IMR-90 (cell line): ENCODE results near the gene BTK. TPM values are rescaled to one million over a fixed set of nuclear protein-coding genes. Genes with fewer than 3 reads are reported as not detected.

Source experiments
- ATAC-seq: fragments of 200-7000 bp; cut with Tn5 transposase; 2 replicates; pipeline ENCODE4 v1.9.1; 2020; ENCODE audit warnings: low read depth, mild to moderate bottlenecking, moderate library complexity
- BruUV-seq: library from RNA; stranded (reverse); fragments of 400-500 nt; replicated peaks from 2 replicates; lab custom pipeline; 2021; lab: Mats Ljungman, UMichigan
- CTCF ChIA-PET: fragments of 300-600 bp; formaldehyde crosslinking; extraction: SDS; loops from one replicate; lab custom pipeline; 2021; ENCODE audit warnings: antibody characterized with exemption; lab: Yijun Ruan, JAX
- POLR2A ChIA-PET: fragments of 300-600 bp; sonication (Branson Sonifier 250); formaldehyde crosslinking; loops from one replicate; lab custom pipeline; 2022; ENCODE audit warnings: antibody characterized with exemption; ENCODE audit not compliant: unreplicated experiment; lab: Charles Lee
- DNase-seq: peaks from one replicate; pipeline ENCODE4 v3.0.0; 2013
- H2AFZ ChIP-seq: replicated peaks from 2 replicates; pipeline ENCODE3; 2013; ENCODE audit warnings: low read length, mild to moderate bottlenecking; ENCODE audit not compliant: poor library complexity
- H2AK5ac ChIP-seq: 2 replicates; pipeline ENCODE4 v1.6.1; 2013; ENCODE audit warnings: low read depth, low read length, inconsistent platforms
- H2AK9ac ChIP-seq: replicated peaks from 2 replicates; pipeline ENCODE3; 2013; ENCODE audit warnings: mild to moderate bottlenecking, low read depth, low read length, moderate library complexity; ENCODE audit not compliant: poor library complexity
- H2BK120ac ChIP-seq: 2 replicates; pipeline ENCODE4 v1.6.1; 2013; ENCODE audit warnings: low read depth, low read length, inconsistent platforms
- H2BK15ac ChIP-seq: 3 replicates; pipeline ENCODE4 v1.6.1; 2013; ENCODE audit warnings: low read depth, low read length, inconsistent platforms
- H2BK20ac ChIP-seq: 2 replicates; pipeline ENCODE4 v1.6.1; 2013; ENCODE audit warnings: low read depth, mild to moderate bottlenecking, inconsistent platforms, low read length, moderate library complexity
- H2BK5ac ChIP-seq: 2 replicates; pipeline ENCODE4 v1.6.1; 2013; ENCODE audit warnings: mild to moderate bottlenecking, low read depth, low read length, inconsistent platforms; ENCODE audit not compliant: poor library complexity, severe bottlenecking
- H3K14ac ChIP-seq: replicated peaks from 2 replicates; pipeline ENCODE4 v1.6.1; 2013; ENCODE audit warnings: low read depth, low read length, inconsistent platforms
- H3K18ac ChIP-seq: 2 replicates; pipeline ENCODE4 v1.6.1; 2013; ENCODE audit warnings: low read depth, low read length, control low read depth
- H3K23ac ChIP-seq: 2 replicates; pipeline ENCODE4 v1.6.1; 2013; ENCODE audit warnings: low read depth, low read length, inconsistent platforms
- H3K27ac ChIP-seq: 2 replicates; pipeline ENCODE4 v1.5.1; 2013; ENCODE audit warnings: mild to moderate bottlenecking, control low read depth, low read length; ENCODE audit not compliant: insufficient read depth
- H3K27me3 ChIP-seq: 2 replicates; pipeline ENCODE4 v1.6.1; 2013; ENCODE audit warnings: low read length; ENCODE audit not compliant: control insufficient read depth, insufficient read depth
- H3K36me3 ChIP-seq: 2 replicates; pipeline ENCODE4 v1.6.1; 2013; ENCODE audit warnings: low read length, mixed read lengths; ENCODE audit not compliant: control insufficient read depth, insufficient read depth
- H3K4ac ChIP-seq: 2 replicates; pipeline ENCODE4 v1.6.1; 2013; ENCODE audit warnings: low read depth, low read length, inconsistent platforms
- H3K4me1 ChIP-seq: 2 replicates; pipeline ENCODE4 v1.6.1; 2013; ENCODE audit warnings: low read length, mixed read lengths; ENCODE audit not compliant: control insufficient read depth, insufficient read depth
- H3K4me2 ChIP-seq: 2 replicates; pipeline ENCODE4 v1.6.1; 2013; ENCODE audit warnings: low read depth, mild to moderate bottlenecking, control low read depth, low read length, moderate library complexity
- H3K4me3 ChIP-seq: 2 replicates; pipeline ENCODE4 v1.5.1; 2013; ENCODE audit warnings: low read depth, mild to moderate bottlenecking, control low read depth, low read length, moderate library complexity; ENCODE audit not compliant: insufficient read depth
- H3K56ac ChIP-seq: 2 replicates; pipeline ENCODE4 v1.6.1; 2013; ENCODE audit warnings: low read length, inconsistent platforms; ENCODE audit not compliant: insufficient read depth; ENCODE audit errors: extremely low read depth
- H3K79me1 ChIP-seq, 2 experiments: 2 replicates each; pipeline ENCODE4 v1.6.1; 2013; ENCODE audit warnings: low read length in 2 of 2, inconsistent platforms in 1 of 2, low read depth in 1 of 2
- H3K9ac ChIP-seq: 2 replicates; pipeline ENCODE4 v1.6.1; 2013; ENCODE audit warnings: low read depth, low read length, control low read depth
- H3K9me1 ChIP-seq: 2 replicates; pipeline ENCODE4 v1.6.1; 2013; ENCODE audit warnings: low read length, inconsistent platforms; ENCODE audit not compliant: insufficient read depth
- H3K9me3 ChIP-seq: 2 replicates; pipeline ENCODE4 v1.6.1; 2013; ENCODE audit warnings: low read length; ENCODE audit not compliant: control insufficient read depth, insufficient read depth
- H4K20me1 ChIP-seq: 2 replicates; pipeline ENCODE4 v1.6.1; 2013; ENCODE audit warnings: low read length, inconsistent platforms; ENCODE audit not compliant: insufficient read depth
- H4K5ac ChIP-seq: 2 replicates; pipeline ENCODE4 v1.6.1; 2013; ENCODE audit warnings: mild to moderate bottlenecking, low read depth, low read length, control low read depth
- H4K8ac ChIP-seq, 2 experiments: 2 replicates each; pipeline ENCODE4 v1.6.1; 2013; ENCODE audit warnings: low read depth in 2 of 2, low read length in 2 of 2, control low read depth in 1 of 2, inconsistent platforms in 1 of 2
- H4K91ac ChIP-seq: 2 replicates; pipeline ENCODE4 v1.6.1; 2013; ENCODE audit warnings: low read depth, low read length, inconsistent platforms; ENCODE audit not compliant: insufficient read depth
- CEBPB ChIP-seq: IDR thresholded peaks from 2 replicates; pipeline ENCODE4 v1.6.1; 2012; ENCODE audit warnings: low read depth, low read length, improper control_type of control experiment
- CTCF ChIP-seq: conservative IDR thresholded peaks from 2 replicates; pipeline ENCODE4 v1.5.1; 2012; ENCODE audit warnings: mild to moderate bottlenecking, low read depth, low read length, improper control_type of control experiment
- ELK1 ChIP-seq: fragments of 150-350 bp; IDR thresholded peaks from 2 replicates; pipeline ENCODE4 v1.6.1; 2016; ENCODE audit warnings: low read depth, mild to moderate bottlenecking, low read length, moderate library complexity, borderline replicate concordance
- MAFK ChIP-seq: IDR thresholded peaks from 2 replicates; pipeline ENCODE4 v1.6.1; 2012; ENCODE audit warnings: low read depth, low read length, improper control_type of control experiment
- MAZ ChIP-seq: IDR thresholded peaks from 2 replicates; pipeline ENCODE4 v1.6.1; 2012; ENCODE audit warnings: low read depth, mild to moderate bottlenecking, low read length, improper control_type of control experiment, moderate library complexity, borderline replicate concordance
- MXI1 ChIP-seq: IDR thresholded peaks from 2 replicates; pipeline ENCODE4 v1.6.1; 2012; ENCODE audit warnings: low read depth, mild to moderate bottlenecking, low read length, moderate library complexity, borderline replicate concordance
- POLR2A ChIP-seq: IDR thresholded peaks from 2 replicates; pipeline ENCODE4 v1.6.1; 2012; ENCODE audit warnings: mild to moderate bottlenecking, low read depth, low read length
- RCOR1 ChIP-seq: IDR thresholded peaks from 2 replicates; pipeline ENCODE4 v1.6.1; 2012; ENCODE audit warnings: mild to moderate bottlenecking, low read length, improper control_type of control experiment; ENCODE audit not compliant: insufficient replicate concordance
- RFX5 ChIP-seq: IDR thresholded peaks from 2 replicates; pipeline ENCODE4 v1.8.0; 2012; ENCODE audit warnings: low read depth, mild to moderate bottlenecking, low read length, moderate library complexity
- WGBS, 2 experiments: methylation state at CpG; one replicate each; pipeline versions ENCODE4 v1.1.5 to v1.1.7; 2013; ENCODE audit warnings: missing lambda C conversion rate in 2 of 2; ENCODE audit not compliant: insufficient read length in 1 of 2; ENCODE audit errors: extremely low coverage in 2 of 2; 5-methylcytosine and 5-hydroxymethylcytosine counted together
- dilution Hi-C: fragments of 300-500 bp; cut with HindIII; formaldehyde crosslinking; loops from one replicate; pipeline ENCODE4 v1.14.3; 2018; ENCODE audit warnings: low sequenced_read_pairs; ENCODE audit not compliant: unreplicated experiment
- in situ Hi-C: fragments of 300-500 bp; cut with MboI; formaldehyde crosslinking; loops from 3 replicates; pipeline ENCODE4 v1.14.3; 2019; ENCODE audit warnings: low sequenced_read_pairs, inconsistent platforms, mixed read lengths
- intact Hi-C: fragments of 100-400 bp; cut with micrococcal nuclease; formaldehyde crosslinking; loops from 2 replicates; pipeline ENCODE4 v1.10.0; 2022
- polyA plus RNA-seq, 3 experiments: library from polyadenylated mRNA; depleted of rRNA; stranded (reverse); fragments of >200 nt; gene quantifications; 2 replicates each; pipeline ENCODE4 v1.2.3, GENCODE V29; 2012; ENCODE audit warnings: low replicate concordance in 1 of 3
- total RNA-seq: library from RNA; depleted of rRNA; stranded (reverse); fragments of >200 nt; gene quantifications from 2 replicates; pipeline ENCODE4 v1.2.3, GENCODE V29; 2012

BTK gene
- total and polyA plus RNA-seq, 2 of the 4 experiments (the other 2 are of a cell fraction), result not detected

GRCh38 chrX:101410461-101410860, 24.5 kb upstream of the BTK start:
- Histone ChIP-seq H3K18ac (no peak overlapping the region), H2BK120ac (no peak overlapping the region), H3K27ac (no peak overlapping the region), H3K27me3 (no peaks in the 10 kb centered on the region), H3K9me3 (no peaks in the 10 kb centered on the region), H2BK20ac (no peak overlapping the region), H2AK9ac (no peak overlapping the region), H4K20me1 (peaks cover 11% of the 10 kb centered on the region), H3K79me1 (peaks cover 0 to 6% of the 10 kb centered on the region in 2 experiments; a peak in 1 of 4 replicates), H3K23ac (no peak overlapping the region), H3K14ac (no peak overlapping the region), H4K91ac (no peak overlapping the region), H2AK5ac (no peak overlapping the region), H3K9ac (no peak overlapping the region), H3K4me1 (no peaks in the 10 kb centered on the region), H3K36me3 (peaks cover 11% of the 10 kb centered on the region), H3K56ac (no peak overlapping the region), H3K4ac (no peak overlapping the region), H3K4me2 (peak overlapping the region; percentile 71; the same call in 1 of the 2 replicates), H2BK5ac (no peak overlapping the region), H3K9me1 (no peaks in the 10 kb centered on the region), H4K8ac (no peak overlapping the region), H3K4me3 (no peak overlapping the region), H4K5ac (no peak overlapping the region), H2AFZ (no peak overlapping the region), H2BK15ac (no peak overlapping the region)
- TF ChIP-seq RFX5 (no peak), MXI1 (no peak), MAFK (no peak), CEBPB (no peak), RCOR1 (no peak), ELK1 (no peak), MAZ (no peak), CTCF (no peak), POLR2A (no peak)
- dilution Hi-C loops (no loop called here), intact Hi-C loops (no loop called here), in situ Hi-C loops (no loop called here)
- no TSS peak for BruUV-seq
- DNase-seq (no peak), ATAC-seq (no peak)
- WGBS, 2 experiments, result no CpG with 5 or more reads among the region's 7 CpGs
- CTCF ChIA-PET, result no interaction called here
- POLR2A ChIA-PET, result no interaction called here
